GF-D8 (cell line): ENCODE results near the gene CLEC16A.
"Not testable (repeated sequence)": the region's sequence is repeated elsewhere in the genome, so short reads cannot be mapped to it uniquely, and the experiment has no call there.

Experiments used
- DNase-seq: peaks from one replicate; lab custom pipeline; 2025; lab: John Stamatoyannopoulos, UW

CLEC16A gene

GRCh38 chr16:11101283-11101682 is 156.9 kb downstream of the CLEC16A start:
- no peak for DNase-seq

- DNase-seq = no peak
Observed at GRCh38 chr16:11101695-11102522, 157.5 kb downstream of the CLEC16A start.

- no peak for DNase-seq
Observed at GRCh38 chr16:11102523-11102898, 158.1 kb downstream of the CLEC16A start.

GRCh38 chr16:11103301-11103700 is 158.9 kb downstream of the CLEC16A start:
- not testable (repeated sequence) for DNase-seq

GRCh38 chr16:11104168-11105037 is 160.0 kb downstream of the CLEC16A start:
- no peak for DNase-seq

- DNase-seq = peak; percentile 100
Observed at GRCh38 chr16:11105038-11105903, 160.9 kb downstream of the CLEC16A start.

- no peak for DNase-seq
Observed at GRCh38 chr16:11106726-11107125, 162.4 kb downstream of the CLEC16A start.

GRCh38 chr16:11107780-11108465 is 163.6 kb downstream of the CLEC16A start:
- DNase-seq = no peak

GRCh38 chr16:11108466-11108805 is 164.1 kb downstream of the CLEC16A start:
- no peak for DNase-seq

- no peak for DNase-seq
Observed at GRCh38 chr16:11109566-11109965, 165.2 kb downstream of the CLEC16A start.

GRCh38 chr16:11111150-11111549 is 166.8 kb downstream of the CLEC16A start:
- DNase-seq = no peak

GRCh38 chr16:11111856-11112634 is 167.7 kb downstream of the CLEC16A start:
- DNase-seq = no peak

GRCh38 chr16:11112723-11113348 is 168.5 kb downstream of the CLEC16A start:
- no peak for DNase-seq

GRCh38 chr16:11114366-11115164 is 170.2 kb downstream of the CLEC16A start:
- peak; percentile 83 for DNase-seq

- DNase-seq = no peak
Observed at GRCh38 chr16:11117576-11118211, 173.3 kb downstream of the CLEC16A start.

GRCh38 chr16:11118479-11118878 is 174.1 kb downstream of the CLEC16A start:
- DNase-seq = no peak

- no peak for DNase-seq
Observed at GRCh38 chr16:11121083-11121608, 176.8 kb downstream of the CLEC16A start.

- DNase-seq = no peak
Observed at GRCh38 chr16:11121914-11122692, 177.7 kb downstream of the CLEC16A start.
